NB4 (cell line): ENCODE data around the gene SFTPA2.

Experiments
- POLR2A ChIP-seq: IDR thresholded peaks from 2 replicates; pipeline ENCODE4 v1.6.1; 2011; ENCODE audit warnings: mild to moderate bottlenecking; ENCODE audit not compliant: insufficient read length; ENCODE audit errors: extremely low read depth
- TF ChIP-seq, protein P1 (sequence below): IDR thresholded peaks from one replicate; pipeline ENCODE4 v1.5.1; 2012; ENCODE audit warnings: low read depth, low read length

DNA sequence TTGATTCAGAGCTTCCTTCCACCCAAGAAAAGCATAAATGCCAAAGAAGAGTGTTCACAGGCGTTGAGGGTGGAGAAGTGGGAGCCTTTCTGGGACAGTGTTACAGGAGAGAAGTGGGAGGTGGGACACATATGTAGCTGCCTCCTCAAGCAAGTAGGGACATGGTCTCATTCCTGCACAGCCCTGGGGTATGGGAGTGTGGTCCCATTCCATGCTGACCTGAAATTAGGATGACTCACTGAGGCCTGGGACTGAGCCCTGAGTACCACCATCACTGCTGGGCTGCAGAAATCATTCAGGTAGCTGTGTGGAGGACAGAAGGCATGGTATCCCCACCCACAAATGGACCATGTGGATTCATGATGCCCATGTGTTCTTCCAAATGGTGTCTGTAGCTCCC is 33.2 kb upstream of the SFTPA2 start:
- TF ChIP-seq POLR2A: no peak
- TF ChIP-seq, protein P1, sequence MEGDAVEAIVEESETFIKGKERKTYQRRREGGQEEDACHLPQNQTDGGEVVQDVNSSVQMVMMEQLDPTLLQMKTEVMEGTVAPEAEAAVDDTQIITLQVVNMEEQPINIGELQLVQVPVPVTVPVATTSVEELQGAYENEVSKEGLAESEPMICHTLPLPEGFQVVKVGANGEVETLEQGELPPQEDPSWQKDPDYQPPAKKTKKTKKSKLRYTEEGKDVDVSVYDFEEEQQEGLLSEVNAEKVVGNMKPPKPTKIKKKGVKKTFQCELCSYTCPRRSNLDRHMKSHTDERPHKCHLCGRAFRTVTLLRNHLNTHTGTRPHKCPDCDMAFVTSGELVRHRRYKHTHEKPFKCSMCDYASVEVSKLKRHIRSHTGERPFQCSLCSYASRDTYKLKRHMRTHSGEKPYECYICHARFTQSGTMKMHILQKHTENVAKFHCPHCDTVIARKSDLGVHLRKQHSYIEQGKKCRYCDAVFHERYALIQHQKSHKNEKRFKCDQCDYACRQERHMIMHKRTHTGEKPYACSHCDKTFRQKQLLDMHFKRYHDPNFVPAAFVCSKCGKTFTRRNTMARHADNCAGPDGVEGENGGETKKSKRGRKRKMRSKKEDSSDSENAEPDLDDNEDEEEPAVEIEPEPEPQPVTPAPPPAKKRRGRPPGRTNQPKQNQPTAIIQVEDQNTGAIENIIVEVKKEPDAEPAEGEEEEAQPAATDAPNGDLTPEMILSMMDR: no peak
